ENCODE measurements around the gene CSTF2. TPM values are rescaled to one million over a fixed set of nuclear protein-coding genes. Genes with fewer than 3 reads are reported as not detected.

Gene CSTF2
- total RNA-seq, 1 experiment from 2014 or later, result 30.3 TPM

DNA sequence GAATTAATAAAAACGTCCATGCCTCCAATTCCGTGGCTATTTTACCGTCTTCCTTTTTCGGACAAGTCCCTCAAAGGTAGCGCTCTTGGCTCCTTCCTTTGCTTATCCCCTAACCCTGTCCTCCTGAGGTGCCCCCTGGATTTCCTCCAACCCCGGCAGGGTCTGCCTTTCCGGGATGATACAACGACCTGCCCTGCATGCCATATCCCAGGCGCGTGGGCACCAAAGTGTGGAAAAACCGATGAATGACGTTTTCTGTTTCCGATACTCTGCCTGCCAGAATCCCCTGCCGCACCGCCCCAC lies 706 bp upstream of the CSTF2 start:
- Mint-ChIP-seq H3K9me3 (no peaks in the 10 kb centered on the region), H3K36me3 (peaks cover 20% of the 10 kb centered on the region), H3K4me1 (peaks cover 4% of the 10 kb centered on the region; the same call in 1 of the 2 replicates), H3K4me3 (peak overlapping the region; percentile 90), H3K27me3 (ENCODE audit: low read depth) (peaks cover 16% of the 10 kb centered on the region), H3K27ac (peak overlapping the region; percentile 86; the same call in 1 of the 2 replicates)
- ATAC-seq (peak; percentile 6), DNase-seq (ENCODE audit: low spot score) (peak; percentile 12)
- TF ChIP-seq ESRRA (CRISPR knock-in tag; IDR thresholded peaks at IDR 0.05; ENCODE audit: borderline replicate concordance) (no peak), NR2C2 (CRISPR knock-in tag; IDR thresholded peaks at IDR 0.05) (no peak), ATF1 (CRISPR knock-in tag; IDR thresholded peaks at IDR 0.05) (no peak), TEAD4 (CRISPR knock-in tag; IDR thresholded peaks at IDR 0.05) (no peak), ZBTB21 (CRISPR knock-in tag; IDR thresholded peaks at IDR 0.05; ENCODE audit: borderline replicate concordance) (no peak), FOXK1 (CRISPR knock-in tag; IDR thresholded peaks at IDR 0.05) (no peak), HMGA2 (CRISPR knock-in tag; IDR thresholded peaks at IDR 0.05) (no peak), ZNF219 (CRISPR knock-in tag; IDR thresholded peaks at IDR 0.05; ENCODE audit: borderline replicate concordance) (no peak), FOXJ3 (CRISPR knock-in tag; IDR thresholded peaks at IDR 0.05; ENCODE audit: borderline replicate concordance) (no peak), CREB1 (CRISPR knock-in tag; IDR thresholded peaks at IDR 0.05) (no peak), SMAD3 (CRISPR knock-in tag; IDR thresholded peaks at IDR 0.05; ENCODE audit: borderline replicate concordance) (no peak), CREM (CRISPR knock-in tag; IDR thresholded peaks at IDR 0.05) (no peak), OVOL2 (CRISPR knock-in tag; IDR thresholded peaks at IDR 0.05; ENCODE audit: borderline replicate concordance) (no peak)
- TF ChIP-seq, protein P1, sequence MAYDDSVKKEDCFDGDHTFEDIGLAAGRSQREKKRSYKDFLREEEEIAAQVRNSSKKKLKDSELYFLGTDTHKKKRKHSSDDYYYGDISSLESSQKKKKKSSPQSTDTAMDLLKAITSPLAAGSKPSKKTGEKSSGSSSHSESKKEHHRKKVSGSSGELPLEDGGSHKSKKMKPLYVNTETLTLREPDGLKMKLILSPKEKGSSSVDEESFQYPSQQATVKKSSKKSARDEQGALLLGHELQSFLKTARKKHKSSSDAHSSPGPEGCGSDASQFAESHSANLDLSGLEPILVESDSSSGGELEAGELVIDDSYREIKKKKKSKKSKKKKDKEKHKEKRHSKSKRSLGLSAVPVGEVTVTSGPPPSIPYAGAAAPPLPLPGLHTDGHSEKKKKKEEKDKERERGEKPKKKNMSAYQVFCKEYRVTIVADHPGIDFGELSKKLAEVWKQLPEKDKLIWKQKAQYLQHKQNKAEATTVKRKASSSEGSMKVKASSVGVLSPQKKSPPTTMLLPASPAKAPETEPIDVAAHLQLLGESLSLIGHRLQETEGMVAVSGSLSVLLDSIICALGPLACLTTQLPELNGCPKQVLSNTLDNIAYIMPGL (CRISPR knock-in tag; IDR thresholded peaks at IDR 0.05), result no peak
- TF ChIP-seq, protein P2, sequence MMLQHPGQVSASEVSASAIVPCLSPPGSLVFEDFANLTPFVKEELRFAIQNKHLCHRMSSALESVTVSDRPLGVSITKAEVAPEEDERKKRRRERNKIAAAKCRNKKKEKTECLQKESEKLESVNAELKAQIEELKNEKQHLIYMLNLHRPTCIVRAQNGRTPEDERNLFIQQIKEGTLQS (CRISPR knock-in tag; conservative IDR thresholded peaks at IDR 0.05), result no peak
- TF ChIP-seq, protein P3, sequence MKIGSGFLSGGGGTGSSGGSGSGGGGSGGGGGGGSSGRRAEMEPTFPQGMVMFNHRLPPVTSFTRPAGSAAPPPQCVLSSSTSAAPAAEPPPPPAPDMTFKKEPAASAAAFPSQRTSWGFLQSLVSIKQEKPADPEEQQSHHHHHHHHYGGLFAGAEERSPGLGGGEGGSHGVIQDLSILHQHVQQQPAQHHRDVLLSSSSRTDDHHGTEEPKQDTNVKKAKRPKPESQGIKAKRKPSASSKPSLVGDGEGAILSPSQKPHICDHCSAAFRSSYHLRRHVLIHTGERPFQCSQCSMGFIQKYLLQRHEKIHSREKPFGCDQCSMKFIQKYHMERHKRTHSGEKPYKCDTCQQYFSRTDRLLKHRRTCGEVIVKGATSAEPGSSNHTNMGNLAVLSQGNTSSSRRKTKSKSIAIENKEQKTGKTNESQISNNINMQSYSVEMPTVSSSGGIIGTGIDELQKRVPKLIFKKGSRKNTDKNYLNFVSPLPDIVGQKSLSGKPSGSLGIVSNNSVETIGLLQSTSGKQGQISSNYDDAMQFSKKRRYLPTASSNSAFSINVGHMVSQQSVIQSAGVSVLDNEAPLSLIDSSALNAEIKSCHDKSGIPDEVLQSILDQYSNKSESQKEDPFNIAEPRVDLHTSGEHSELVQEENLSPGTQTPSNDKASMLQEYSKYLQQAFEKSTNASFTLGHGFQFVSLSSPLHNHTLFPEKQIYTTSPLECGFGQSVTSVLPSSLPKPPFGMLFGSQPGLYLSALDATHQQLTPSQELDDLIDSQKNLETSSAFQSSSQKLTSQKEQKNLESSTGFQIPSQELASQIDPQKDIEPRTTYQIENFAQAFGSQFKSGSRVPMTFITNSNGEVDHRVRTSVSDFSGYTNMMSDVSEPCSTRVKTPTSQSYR (CRISPR knock-in tag; IDR thresholded peaks at IDR 0.05), result no peak
- TF ChIP-seq, protein P4, sequence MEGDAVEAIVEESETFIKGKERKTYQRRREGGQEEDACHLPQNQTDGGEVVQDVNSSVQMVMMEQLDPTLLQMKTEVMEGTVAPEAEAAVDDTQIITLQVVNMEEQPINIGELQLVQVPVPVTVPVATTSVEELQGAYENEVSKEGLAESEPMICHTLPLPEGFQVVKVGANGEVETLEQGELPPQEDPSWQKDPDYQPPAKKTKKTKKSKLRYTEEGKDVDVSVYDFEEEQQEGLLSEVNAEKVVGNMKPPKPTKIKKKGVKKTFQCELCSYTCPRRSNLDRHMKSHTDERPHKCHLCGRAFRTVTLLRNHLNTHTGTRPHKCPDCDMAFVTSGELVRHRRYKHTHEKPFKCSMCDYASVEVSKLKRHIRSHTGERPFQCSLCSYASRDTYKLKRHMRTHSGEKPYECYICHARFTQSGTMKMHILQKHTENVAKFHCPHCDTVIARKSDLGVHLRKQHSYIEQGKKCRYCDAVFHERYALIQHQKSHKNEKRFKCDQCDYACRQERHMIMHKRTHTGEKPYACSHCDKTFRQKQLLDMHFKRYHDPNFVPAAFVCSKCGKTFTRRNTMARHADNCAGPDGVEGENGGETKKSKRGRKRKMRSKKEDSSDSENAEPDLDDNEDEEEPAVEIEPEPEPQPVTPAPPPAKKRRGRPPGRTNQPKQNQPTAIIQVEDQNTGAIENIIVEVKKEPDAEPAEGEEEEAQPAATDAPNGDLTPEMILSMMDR (IDR thresholded peaks at IDR 0.05), result no peak
- TF ChIP-seq, protein P5, sequence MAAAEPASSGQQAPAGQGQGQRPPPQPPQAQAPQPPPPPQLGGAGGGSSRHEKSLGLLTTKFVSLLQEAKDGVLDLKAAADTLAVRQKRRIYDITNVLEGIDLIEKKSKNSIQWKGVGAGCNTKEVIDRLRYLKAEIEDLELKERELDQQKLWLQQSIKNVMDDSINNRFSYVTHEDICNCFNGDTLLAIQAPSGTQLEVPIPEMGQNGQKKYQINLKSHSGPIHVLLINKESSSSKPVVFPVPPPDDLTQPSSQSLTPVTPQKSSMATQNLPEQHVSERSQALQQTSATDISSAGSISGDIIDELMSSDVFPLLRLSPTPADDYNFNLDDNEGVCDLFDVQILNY (CRISPR knock-in tag; IDR thresholded peaks at IDR 0.05), result no peak
- POLR2A ChIA-PET, result no interaction called here
- CTCF ChIA-PET, result no interaction called here

DNA sequence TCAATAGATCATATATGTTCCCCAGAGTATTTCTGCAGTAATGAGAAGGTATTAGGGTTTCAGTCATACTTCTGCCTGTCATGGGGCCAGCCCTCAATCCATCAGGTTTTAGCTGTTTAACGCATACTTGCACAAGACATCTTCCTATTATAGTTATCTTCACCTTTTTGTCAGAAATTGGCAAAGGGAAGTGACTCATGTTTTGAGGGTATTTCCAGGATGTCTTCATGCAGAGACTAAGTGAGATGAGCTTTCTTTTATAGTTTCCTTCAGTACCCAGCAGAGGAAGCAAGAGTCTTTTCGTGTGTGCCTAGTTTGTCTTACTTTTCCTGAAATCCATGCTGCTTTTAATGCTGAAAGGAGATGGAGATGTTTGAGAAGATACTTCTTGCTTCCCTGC lies 9.5 kb downstream of the CSTF2 start:
- ChIA-PET CTCF (no interaction called here), POLR2A (no interaction called here)
- Mint-ChIP-seq H3K9me3 (no peaks in the 10 kb centered on the region), H3K4me1 (no peaks in the 10 kb centered on the region), H3K36me3 (peaks cover 59% of the 10 kb centered on the region), H3K27me3 (ENCODE audit: low read depth) (no peaks in the 10 kb centered on the region), H3K27ac (no peak overlapping the region), H3K4me3 (no peak overlapping the region)
- no peak for DNase-seq (ENCODE audit: low spot score)
- no peak for ATAC-seq
- no peak for TF ChIP-seq NFYB (CRISPR knock-in tag; conservative IDR thresholded peaks at IDR 0.05; ENCODE audit: low read depth)
- TF ChIP-seq ZNF138 (CRISPR knock-in tag; conservative IDR thresholded peaks at IDR 0.05), result no peak
- TF ChIP-seq, protein P6, sequence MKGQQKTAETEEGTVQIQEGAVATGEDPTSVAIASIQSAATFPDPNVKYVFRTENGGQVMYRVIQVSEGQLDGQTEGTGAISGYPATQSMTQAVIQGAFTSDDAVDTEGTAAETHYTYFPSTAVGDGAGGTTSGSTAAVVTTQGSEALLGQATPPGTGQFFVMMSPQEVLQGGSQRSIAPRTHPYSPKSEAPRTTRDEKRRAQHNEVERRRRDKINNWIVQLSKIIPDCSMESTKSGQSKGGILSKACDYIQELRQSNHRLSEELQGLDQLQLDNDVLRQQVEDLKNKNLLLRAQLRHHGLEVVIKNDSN (CRISPR knock-in tag; IDR thresholded peaks at IDR 0.05), result no peak
- no peak for TF ChIP-seq EMX1 (CRISPR knock-in tag; IDR thresholded peaks at IDR 0.05)
- no peak for TF ChIP-seq JAZF1 (CRISPR knock-in tag; IDR thresholded peaks at IDR 0.05)
- TF ChIP-seq, protein P7, sequence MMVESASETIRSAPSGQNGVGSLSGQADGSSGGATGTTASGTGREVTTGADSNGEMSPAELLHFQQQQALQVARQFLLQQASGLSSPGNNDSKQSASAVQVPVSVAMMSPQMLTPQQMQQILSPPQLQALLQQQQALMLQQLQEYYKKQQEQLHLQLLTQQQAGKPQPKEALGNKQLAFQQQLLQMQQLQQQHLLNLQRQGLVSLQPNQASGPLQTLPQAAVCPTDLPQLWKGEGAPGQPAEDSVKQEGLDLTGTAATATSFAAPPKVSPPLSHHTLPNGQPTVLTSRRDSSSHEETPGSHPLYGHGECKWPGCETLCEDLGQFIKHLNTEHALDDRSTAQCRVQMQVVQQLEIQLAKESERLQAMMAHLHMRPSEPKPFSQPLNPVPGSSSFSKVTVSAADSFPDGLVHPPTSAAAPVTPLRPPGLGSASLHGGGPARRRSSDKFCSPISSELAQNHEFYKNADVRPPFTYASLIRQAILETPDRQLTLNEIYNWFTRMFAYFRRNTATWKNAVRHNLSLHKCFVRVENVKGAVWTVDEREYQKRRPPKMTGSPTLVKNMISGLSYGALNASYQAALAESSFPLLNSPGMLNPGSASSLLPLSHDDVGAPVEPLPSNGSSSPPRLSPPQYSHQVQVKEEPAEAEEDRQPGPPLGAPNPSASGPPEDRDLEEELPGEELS (CRISPR knock-in tag; IDR thresholded peaks at IDR 0.05), result no peak
- TF ChIP-seq, protein P8, sequence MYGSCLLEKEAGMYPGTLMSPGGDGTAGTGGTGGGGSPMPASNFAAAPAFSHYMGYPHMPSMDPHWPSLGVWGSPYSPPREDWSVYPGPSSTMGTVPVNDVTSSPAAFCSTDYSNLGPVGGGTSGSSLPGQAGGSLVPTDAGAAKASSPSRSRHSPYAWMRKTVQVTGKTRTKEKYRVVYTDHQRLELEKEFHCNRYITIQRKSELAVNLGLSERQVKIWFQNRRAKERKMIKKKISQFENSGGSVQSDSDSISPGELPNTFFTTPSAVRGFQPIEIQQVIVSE (CRISPR knock-in tag; IDR thresholded peaks at IDR 0.05; ENCODE audit: borderline replicate concordance), result no peak
- TF ChIP-seq, protein P9, sequence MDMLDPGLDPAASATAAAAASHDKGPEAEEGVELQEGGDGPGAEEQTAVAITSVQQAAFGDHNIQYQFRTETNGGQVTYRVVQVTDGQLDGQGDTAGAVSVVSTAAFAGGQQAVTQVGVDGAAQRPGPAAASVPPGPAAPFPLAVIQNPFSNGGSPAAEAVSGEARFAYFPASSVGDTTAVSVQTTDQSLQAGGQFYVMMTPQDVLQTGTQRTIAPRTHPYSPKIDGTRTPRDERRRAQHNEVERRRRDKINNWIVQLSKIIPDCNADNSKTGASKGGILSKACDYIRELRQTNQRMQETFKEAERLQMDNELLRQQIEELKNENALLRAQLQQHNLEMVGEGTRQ (CRISPR knock-in tag; IDR thresholded peaks at IDR 0.05), result no peak

Measured in WTC11 (cell line).